Neural progenitor cell (in vitro differentiated cells): ENCODE results near the gene CRYBB1. TPM values are rescaled to one million over a fixed set of nuclear protein-coding genes. Genes with fewer than 3 reads are reported as not detected.
A peak's percentile ranks its signal among the peaks of the same experiment; 100 is the strongest.
"Not testable (repeated sequence)": the region's sequence is repeated elsewhere in the genome, so short reads cannot be mapped to it uniquely, and the experiment has no call there.

ENCODE experiments used
- DNase-seq: peaks from one replicate; pipeline ENCODE4 v3.0.0-alpha.2; 2016; ENCODE audit warnings: low spot score
- H2AFZ ChIP-seq: fragments of 200-600 bp; sonication (generic); replicated peaks from 2 replicates; pipeline ENCODE4 v1.6.1; 2016; ENCODE audit warnings: antibody characterized with exemption
- H3F3A ChIP-seq: fragments of 200-600 bp; sonication (generic); 2 replicates; pipeline ENCODE4 v1.6.1; 2016; ENCODE audit warnings: antibody characterized with exemption, low read depth
- H3K27ac ChIP-seq: fragments of 200-600 bp; sonication (generic); 2 replicates; pipeline ENCODE4 v1.5.1; 2016; ENCODE audit warnings: mild to moderate bottlenecking
- H3K27me3 ChIP-seq: fragments of 200-600 bp; sonication (generic); 2 replicates; pipeline ENCODE4 v1.6.1; 2016; ENCODE audit warnings: mild to moderate bottlenecking, moderate library complexity
- H3K36me3 ChIP-seq: fragments of 200-600 bp; sonication (generic); 2 replicates; pipeline ENCODE4 v1.5.1; 2016
- H3K4me1 ChIP-seq: fragments of 200-600 bp; sonication (generic); 2 replicates; pipeline ENCODE4 v1.6.1; 2016; ENCODE audit warnings: mixed run types
- H3K4me2 ChIP-seq: fragments of 200-600 bp; sonication (generic); 2 replicates; pipeline ENCODE4 v1.6.1; 2016
- H3K4me3 ChIP-seq: fragments of 200-600 bp; sonication (generic); 2 replicates; pipeline ENCODE4 v1.5.1; 2016
- H3K79me2 ChIP-seq: fragments of 200-600 bp; sonication (generic); 2 replicates; pipeline ENCODE4 v1.6.1; 2016; ENCODE audit warnings: low read depth
- H3K9ac ChIP-seq: fragments of 200-600 bp; sonication (generic); 2 replicates; pipeline ENCODE4 v1.6.1; 2016
- H3K9me3 ChIP-seq: fragments of 200-600 bp; sonication (generic); 2 replicates; pipeline ENCODE4 v1.5.1; 2016; ENCODE audit warnings: low read depth
- H4K20me1 ChIP-seq: fragments of 200-600 bp; sonication (generic); 2 replicates; pipeline ENCODE4 v1.6.1; 2016; ENCODE audit warnings: low read depth
- H3K27ac Mint-ChIP-seq: 3 replicates; pipeline ENCODE4 v1.8.0; 2021; ENCODE audit warnings: mixed read lengths
- H3K27me3 Mint-ChIP-seq: 2 replicates; pipeline ENCODE4 v1.8.0; 2022; ENCODE audit warnings: low read depth, mild to moderate bottlenecking, inconsistent platforms, moderate library complexity, mixed read lengths; ENCODE audit not compliant: insufficient read depth
- H3K36me3 Mint-ChIP-seq: 3 replicates; pipeline ENCODE4 v1.8.0; 2021; ENCODE audit warnings: mixed read lengths
- H3K4me1 Mint-ChIP-seq: 3 replicates; pipeline ENCODE4 v1.8.0; 2021; ENCODE audit warnings: mixed read lengths
- H3K4me3 Mint-ChIP-seq: 3 replicates; pipeline ENCODE4 v1.8.0; 2021; ENCODE audit warnings: mild to moderate bottlenecking, moderate library complexity, mixed read lengths
- H3K9me3 Mint-ChIP-seq: 3 replicates; pipeline ENCODE4 v1.8.0; 2020; ENCODE audit warnings: mixed read lengths
- CTCF ChIP-seq: fragments of 200-600 bp; sonication (generic); IDR thresholded peaks from 2 replicates; pipeline ENCODE4 v1.5.1; 2017; ENCODE audit warnings: antibody characterized with exemption, mild to moderate bottlenecking
- EZH2 ChIP-seq: fragments of 200-600 bp; sonication (generic); IDR thresholded peaks from 2 replicates; pipeline ENCODE4 v1.6.1; 2017; ENCODE audit warnings: antibody characterized with exemption, mild to moderate bottlenecking, moderate library complexity
- EZH2phosphoT487 ChIP-seq: fragments of 200-600 bp; sonication (generic); IDR thresholded peaks from 2 replicates; pipeline ENCODE4 v1.6.1; 2017; ENCODE audit warnings: antibody characterized with exemption
- total RNA-seq: library from RNA; depleted of rRNA; stranded (reverse); fragments of >200 nt; gene quantifications from 2 replicates; pipeline ENCODE4 v1.2.3, GENCODE V29; 2015; ENCODE audit warnings: low replicate concordance

Gene CRYBB1
- total RNA-seq, 1 donor from 2014 or later = not detected

GRCh38 chr22:26615830-26616435 is 1.9 kb downstream of the CRYBB1 start:
- Histone ChIP-seq H3K4me2 (peak overlapping the region; percentile 68), H2AFZ (no peak overlapping the region), H3K4me1 (peaks cover 39% of the 10 kb centered on the region), H3F3A (peaks cover 27% of the 10 kb centered on the region), H3K9me3 (no peaks in the 10 kb centered on the region), H3K36me3 (no peaks in the 10 kb centered on the region), H3K9ac (no peak overlapping the region), H4K20me1 (no peaks in the 10 kb centered on the region), H3K27ac (no peak overlapping the region), H3K4me3 (no peak overlapping the region), H3K27me3 (peaks cover 28% of the 10 kb centered on the region), H3K79me2 (no peaks in the 10 kb centered on the region)
- Mint-ChIP-seq H3K4me3 (no peak overlapping the region), H3K27ac (peak overlapping the region; percentile 23), H3K27me3 (peaks cover 20% of the 10 kb centered on the region), H3K4me1 (peaks cover 63% of the 10 kb centered on the region), H3K36me3 (no peaks in the 10 kb centered on the region), H3K9me3 (no peaks in the 10 kb centered on the region)
- no peak for DNase-seq
- TF ChIP-seq EZH2 (no peak), EZH2phosphoT487 (no peak), CTCF (no peak)

GRCh38 chr22:26615149-26615548 is 2.7 kb downstream of the CRYBB1 start:
- DNase-seq = no peak
- Histone ChIP-seq H4K20me1 (no peaks in the 10 kb centered on the region), H3K27ac (no peak overlapping the region), H2AFZ (no peak overlapping the region), H3K9ac (no peak overlapping the region), H3K79me2 (no peaks in the 10 kb centered on the region), H3K27me3 (peaks cover 28% of the 10 kb centered on the region), H3K4me3 (no peak overlapping the region), H3K9me3 (no peaks in the 10 kb centered on the region), H3K36me3 (no peaks in the 10 kb centered on the region), H3F3A (peaks cover 27% of the 10 kb centered on the region), H3K4me2 (no peak overlapping the region), H3K4me1 (peaks cover 39% of the 10 kb centered on the region)
- Mint-ChIP-seq H3K4me3 (no peak overlapping the region), H3K27me3 (peaks cover 18% of the 10 kb centered on the region), H3K9me3 (no peaks in the 10 kb centered on the region), H3K36me3 (no peaks in the 10 kb centered on the region), H3K27ac (no peak overlapping the region), H3K4me1 (peaks cover 63% of the 10 kb centered on the region)
- no peak for TF ChIP-seq EZH2phosphoT487
- no peak for TF ChIP-seq EZH2
- no peak for TF ChIP-seq CTCF

- Histone ChIP-seq H3K4me2 (peak overlapping the region; percentile 46), H3K79me2 (no peaks in the 10 kb centered on the region), H3K4me3 (no peak overlapping the region), H4K20me1 (no peaks in the 10 kb centered on the region), H2AFZ (no peak overlapping the region), H3K9ac (no peak overlapping the region), H3F3A (peaks cover 27% of the 10 kb centered on the region), H3K27ac (no peak overlapping the region), H3K4me1 (peaks cover 41% of the 10 kb centered on the region), H3K36me3 (no peaks in the 10 kb centered on the region), H3K27me3 (peaks cover 28% of the 10 kb centered on the region), H3K9me3 (no peaks in the 10 kb centered on the region)
- no peaks in the 10 kb centered on the region for H3K9me3 Mint-ChIP-seq
- no peak for DNase-seq
- no peaks in the 10 kb centered on the region for H3K36me3 Mint-ChIP-seq
- H3K27me3 Mint-ChIP-seq = peaks cover 14% of the 10 kb centered on the region
- peak overlapping the region; percentile 84 for H3K27ac Mint-ChIP-seq
- peaks cover 59% of the 10 kb centered on the region for H3K4me1 Mint-ChIP-seq
- peak overlapping the region; percentile 66 for H3K4me3 Mint-ChIP-seq
- TF ChIP-seq CTCF (no peak), EZH2 (no peak), EZH2phosphoT487 (no peak)
Observed at GRCh38 chr22:26614322-26614721, 3.5 kb downstream of the CRYBB1 start.

GRCh38 chr22:26613753-26614152 is 4.1 kb downstream of the CRYBB1 start:
- H3K9me3 ChIP-seq, H3K79me2 ChIP-seq, H3K27ac Mint-ChIP-seq, H4K20me1 ChIP-seq, H3K9me3 Mint-ChIP-seq, DNase-seq, H3K4me3 ChIP-seq, H3K9ac ChIP-seq, H2AFZ ChIP-seq, H3K36me3 Mint-ChIP-seq, H3K27ac ChIP-seq, H3K36me3 ChIP-seq: not testable (repeated sequence)
- peaks cover 56% of the 10 kb centered on the region for H3K4me1 Mint-ChIP-seq
- Histone ChIP-seq H3K4me1 (peaks cover 47% of the 10 kb centered on the region), H3K4me2 (peak overlapping the region; percentile 46), H3K27me3 (peaks cover 28% of the 10 kb centered on the region), H3F3A (peaks cover 27% of the 10 kb centered on the region)
- peak overlapping the region; percentile 66 for H3K4me3 Mint-ChIP-seq
- H3K27me3 Mint-ChIP-seq = peaks cover 17% of the 10 kb centered on the region
